Activated CD4-positive, alpha-beta T cell treated with anti-CD3 and anti-CD28 coated beads for 1 hour (primary cell): ENCODE data around the gene GLMN.

Experiments used
- DNase-seq: peaks from one replicate; pipeline ENCODE4 v3.0.0-alpha.2; 2020

Gene GLMN

DNA sequence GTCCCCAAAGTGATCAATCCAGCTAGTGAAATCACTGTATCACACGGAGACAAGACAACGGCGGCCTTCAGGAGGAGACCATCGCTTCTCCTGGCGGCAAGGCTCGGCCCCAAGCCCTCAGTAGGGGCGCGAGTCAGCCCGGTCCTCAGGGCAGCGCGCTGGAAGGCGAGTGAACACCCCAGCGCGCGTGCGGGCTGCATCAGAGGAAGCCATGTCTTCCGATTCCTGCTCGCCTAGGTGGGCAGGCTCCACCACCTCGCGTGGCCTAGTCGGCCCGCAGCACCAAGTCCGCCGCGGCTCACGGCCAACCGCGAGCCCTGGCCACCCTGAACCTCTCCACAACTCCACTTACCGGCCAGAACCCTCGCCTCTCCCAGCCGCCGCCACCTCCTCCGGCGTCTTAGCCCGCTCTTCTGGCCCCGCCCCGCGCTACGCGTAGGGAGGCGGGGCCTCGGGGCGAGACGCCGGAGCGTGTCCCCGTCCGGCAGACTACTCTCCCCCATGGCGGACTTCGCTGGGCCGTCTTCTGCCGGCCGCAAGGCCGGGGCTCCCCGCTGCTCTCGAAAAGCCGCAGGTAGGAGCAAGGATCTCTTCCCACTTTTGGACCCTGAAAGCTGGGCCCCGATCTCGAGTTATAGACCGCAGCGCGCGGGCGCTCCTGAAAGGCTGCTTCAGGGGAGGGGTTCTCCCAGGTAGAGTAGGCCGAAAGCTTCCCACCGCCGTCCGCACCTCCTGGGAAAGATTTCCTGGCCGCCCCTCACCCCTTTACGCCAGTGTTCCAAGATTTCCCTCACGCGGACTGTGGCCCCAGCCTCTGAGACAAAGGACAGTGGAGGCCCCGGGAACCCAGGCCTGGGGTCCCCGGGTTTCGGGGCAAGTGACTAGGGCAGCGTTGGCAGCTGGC lies at the start of gene GLMN, which contains the start of gene RPAP2:
GLMN (minus strand) TSS at position 415 of the 904 bp plus-strand sequence. CDS start 988 bp downstream, outside the sequence.
RPAP2 (plus strand) TSS at position 487 of the 904 bp plus-strand sequence; CDS start at position 502, 15 bp downstream.
- peak; percentile 53 for DNase-seq

DNA sequence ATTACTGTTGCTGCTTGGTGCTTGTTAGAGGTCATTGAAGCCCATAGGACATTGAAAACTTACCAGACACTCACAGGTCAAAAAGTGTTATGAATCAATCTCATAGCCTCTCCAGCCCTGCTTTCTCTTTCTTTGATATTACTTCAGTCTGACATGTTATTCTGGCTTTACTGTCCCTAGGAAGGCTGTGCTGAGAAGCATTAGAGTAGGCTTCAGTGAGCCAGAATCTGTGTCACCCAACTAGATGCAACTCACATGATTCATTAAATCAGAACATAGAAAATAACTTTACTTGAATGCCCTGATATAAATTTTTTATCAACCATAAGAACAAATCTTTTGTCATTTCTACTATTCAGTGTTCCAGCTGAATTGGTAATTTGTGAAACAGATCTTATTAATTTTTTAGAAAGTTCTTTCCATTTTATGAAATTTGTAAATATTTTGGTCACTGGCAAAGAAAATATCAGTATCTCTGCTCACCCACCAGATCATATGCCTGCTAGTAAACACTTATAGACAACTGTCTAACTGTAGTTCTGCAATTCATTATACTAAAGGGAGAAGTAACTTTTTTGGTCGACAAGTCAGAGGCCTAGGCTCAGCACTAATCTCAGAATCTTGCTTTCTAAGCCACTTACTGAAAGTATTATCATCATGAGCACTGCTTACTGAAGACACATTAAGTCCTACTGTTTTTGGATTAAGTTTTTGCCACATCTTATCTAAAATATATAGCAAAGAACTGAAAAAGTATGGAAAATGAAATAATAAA lies 48.3 kb upstream of the GLMN start:
- DNase-seq: no peak

DNA sequence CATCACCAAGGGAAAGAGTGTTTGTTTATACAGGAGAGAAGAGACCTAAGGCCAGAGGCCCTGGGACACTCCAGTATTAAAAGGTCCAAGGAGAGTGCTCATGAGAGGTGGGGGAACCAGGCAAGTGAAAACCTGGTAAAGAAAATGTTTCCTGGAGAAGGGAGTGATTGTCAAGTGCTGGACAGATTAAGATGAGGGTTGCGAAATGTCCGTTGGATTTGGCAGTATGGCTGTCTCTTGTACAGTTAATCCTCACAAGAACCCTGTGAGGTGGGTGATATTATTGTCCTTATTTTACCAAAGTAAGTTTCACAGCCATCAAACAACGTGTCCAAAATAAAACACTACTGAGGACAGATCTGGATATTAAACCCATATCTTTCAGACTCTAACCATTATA lies 44.3 kb upstream of the GLMN start:
- DNase-seq: no peak

DNA sequence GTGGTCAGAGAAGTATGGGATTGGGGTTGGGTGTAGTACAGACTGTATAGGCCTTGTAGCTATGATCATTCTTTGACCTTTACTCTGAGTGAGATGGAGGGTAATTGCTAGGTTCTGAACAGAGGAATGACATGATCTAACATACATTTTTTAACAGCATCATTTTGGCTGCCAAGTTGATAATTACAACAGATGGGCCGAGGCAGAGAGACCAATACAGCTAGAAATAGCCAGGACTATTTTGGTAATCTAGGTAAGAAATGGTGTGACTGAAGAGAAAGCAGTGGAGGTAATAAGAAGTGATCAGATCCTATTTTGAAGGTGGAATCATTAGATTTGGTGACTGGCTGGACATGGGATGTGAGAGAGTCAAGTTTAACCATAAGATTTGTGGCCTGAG lies 43.6 kb upstream of the GLMN start:
- no peak for DNase-seq

GRCh38 chr1:92340154-92340553 lies 41.4 kb upstream of the GLMN start:
- DNase-seq: no peak

GRCh38 chr1:92333668-92334067 lies 34.9 kb upstream of the GLMN start:
- DNase-seq: no peak

GRCh38 chr1:92329347-92330129 lies 30.8 kb upstream of the GLMN start:
- DNase-seq: no peak

DNA sequence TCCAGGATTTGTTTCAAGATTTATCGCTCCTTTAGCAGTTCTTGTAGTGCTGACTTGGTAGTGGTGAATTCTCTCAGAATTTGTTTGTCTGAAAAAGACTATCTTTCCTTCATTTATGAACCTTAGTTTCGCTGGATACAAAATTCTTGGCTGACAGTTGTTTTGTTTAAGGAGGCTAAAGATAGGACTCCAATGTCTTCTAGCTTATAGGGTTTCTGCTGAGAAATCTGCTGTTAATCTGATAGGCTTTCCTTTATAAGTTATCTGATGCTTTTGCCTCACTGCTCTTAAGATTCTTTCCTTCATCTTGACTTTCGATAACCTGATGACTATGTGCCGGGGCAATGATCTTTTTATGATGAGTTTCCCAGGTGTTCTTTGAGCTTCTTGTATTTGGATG lies 29.0 kb upstream of the GLMN start:
- DNase-seq: no peak

- DNase-seq: no peak
Observed at GRCh38 chr1:92326681-92327080, 27.9 kb upstream of the GLMN start.

DNA sequence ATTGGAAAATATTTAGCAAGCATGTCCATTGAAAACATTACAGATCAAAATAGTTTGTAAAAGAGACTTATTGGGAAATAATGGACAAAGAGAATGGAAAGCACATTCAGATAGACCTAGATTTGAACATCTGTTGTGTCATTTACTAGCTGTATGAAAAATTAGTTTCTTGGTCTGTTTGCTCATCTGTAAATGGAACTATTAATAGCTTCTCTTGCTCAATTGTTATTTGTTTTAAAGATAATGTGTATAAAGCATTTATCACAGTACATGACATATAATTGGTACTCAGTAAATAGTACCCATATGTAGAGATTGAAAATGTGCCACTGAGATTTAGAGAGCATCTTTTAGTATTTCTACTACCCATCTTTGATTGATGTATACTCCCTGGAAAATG lies 26.0 kb upstream of the GLMN start:
- DNase-seq: no peak

DNA sequence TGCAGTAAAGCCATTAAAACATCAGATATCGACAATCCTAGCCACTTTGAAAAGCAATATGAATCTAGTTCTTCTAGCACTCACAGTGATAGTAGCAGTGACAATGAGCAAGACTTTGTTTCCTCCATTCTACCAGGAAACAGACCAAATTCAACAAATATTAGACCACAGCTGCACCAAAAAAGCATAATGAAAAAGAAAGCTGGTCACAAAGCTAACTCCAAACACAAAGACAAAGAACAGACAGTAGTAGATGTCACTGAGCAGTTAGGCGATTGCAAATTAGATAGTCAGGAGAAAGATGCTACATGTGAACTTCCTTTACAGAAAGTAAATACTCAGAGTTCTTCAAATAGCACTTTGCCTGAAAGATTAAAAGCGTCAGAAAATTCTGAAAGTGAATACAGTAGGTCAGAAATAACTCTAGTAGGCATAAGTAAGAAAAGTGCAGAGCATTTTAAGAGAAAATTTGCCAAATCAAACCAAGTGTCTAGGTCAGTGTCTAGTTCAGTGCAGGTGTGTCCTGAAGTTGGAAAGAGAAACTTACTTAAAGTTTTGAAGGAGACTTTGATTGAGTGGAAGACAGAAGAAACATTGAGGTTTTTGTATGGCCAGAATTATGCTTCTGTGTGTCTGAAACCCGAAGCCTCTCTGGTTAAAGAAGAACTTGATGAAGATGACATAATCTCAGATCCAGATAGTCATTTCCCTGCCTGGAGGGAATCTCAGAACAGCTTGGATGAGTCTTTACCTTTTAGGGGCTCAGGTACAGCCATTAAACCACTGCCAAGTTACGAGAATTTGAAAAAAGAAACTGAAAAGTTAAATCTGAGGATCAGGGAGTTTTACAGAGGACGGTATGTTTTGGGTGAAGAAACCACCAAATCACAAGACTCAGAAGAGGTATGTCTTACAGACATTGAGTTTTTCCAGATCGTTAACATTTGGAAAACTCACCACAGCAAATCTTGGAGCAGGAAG lies 25.0 kb upstream of the GLMN start:
- DNase-seq: no peak

- no peak for DNase-seq
Observed at GRCh38 chr1:92317836-92318493, 19.2 kb upstream of the GLMN start.

DNA sequence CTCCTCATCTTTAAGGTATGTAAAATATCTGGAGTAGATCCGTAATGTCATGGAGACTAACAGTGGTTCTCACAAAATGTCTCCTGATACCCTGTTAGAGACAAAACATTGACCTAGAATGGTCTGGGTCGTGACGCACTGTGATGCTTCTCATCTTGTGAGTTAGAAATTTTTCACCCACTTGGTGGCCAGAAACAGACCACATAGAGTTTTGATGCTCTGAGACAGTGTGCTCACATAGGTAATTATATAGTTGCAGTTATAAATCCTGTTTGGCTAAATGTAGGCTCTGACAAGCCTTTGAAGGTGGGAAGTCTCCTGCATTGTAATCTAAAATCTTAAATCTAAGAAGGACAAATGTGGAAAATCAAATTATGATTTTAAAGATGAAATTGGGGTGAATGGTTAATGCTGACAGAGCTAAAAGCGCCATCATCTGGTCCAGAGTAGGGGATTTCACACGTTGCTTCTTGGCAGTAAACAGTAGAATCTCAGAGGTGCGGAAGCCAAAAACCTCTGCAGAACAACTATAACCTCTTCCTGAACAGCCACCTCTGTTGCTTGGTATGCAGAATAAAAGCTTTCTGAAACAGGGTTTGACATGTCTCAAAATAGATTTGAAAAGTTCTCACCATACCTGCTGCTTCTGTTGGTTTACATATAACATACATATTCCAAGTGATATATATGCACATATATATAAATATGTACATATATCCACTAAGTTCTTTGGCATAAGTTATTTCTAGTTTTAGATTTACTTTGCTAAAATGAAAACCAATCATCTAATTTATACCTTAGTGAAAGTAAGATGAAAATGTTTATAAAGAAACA lies 17.2 kb upstream of the GLMN start:
- DNase-seq: no peak

- DNase-seq: no peak
Observed at GRCh38 chr1:92314024-92314423, 15.2 kb upstream of the GLMN start.

DNA sequence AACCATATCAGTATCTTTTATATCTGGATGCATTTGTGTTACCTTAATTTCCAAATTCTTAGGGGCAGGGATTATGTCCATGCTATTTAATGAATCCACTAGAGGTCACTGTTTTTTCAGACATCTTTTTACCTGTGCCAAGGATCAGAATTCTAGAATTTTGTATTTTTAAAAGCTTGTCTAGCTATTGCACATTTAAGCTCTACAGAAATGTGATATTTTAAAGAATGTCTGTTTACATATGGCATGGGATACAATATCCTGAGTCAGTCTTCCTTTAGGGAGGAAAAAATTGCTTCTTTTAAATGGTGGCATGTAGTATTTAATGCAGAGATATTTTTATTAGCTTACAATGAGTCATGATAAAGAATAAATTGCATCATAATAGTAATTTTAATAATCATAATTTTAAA lies 11.4 kb upstream of the GLMN start:
- DNase-seq: no peak

- no peak for DNase-seq
Observed at GRCh38 chr1:92307980-92308379, 9.2 kb upstream of the GLMN start.

- no peak for DNase-seq
Observed at GRCh38 chr1:92306020-92306419, 7.2 kb upstream of the GLMN start.

DNA sequence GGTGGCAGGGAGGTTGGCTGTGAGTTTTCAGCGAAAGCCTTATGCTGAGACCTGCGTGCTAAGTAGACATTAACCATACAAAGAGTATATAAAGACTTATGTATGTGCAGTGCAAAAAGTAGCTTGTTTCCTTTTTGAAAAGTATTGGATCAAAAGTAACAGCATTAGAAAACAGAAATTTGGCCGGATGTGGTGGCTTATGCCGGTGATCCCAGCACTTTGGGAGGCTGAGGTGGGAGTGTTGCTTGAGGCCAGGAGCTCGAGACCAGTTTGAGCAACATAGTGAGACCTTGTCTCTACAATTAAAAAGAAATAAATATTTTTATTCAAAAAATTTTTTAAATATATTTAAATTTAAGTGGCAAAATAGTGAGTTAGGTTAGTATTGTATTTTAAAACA lies 2.2 kb upstream of the GLMN start:
- DNase-seq: no peak

GRCh38 chr1:92299477-92300150 lies 827 bp upstream of the GLMN start:
- DNase-seq: no peak

- no peak for DNase-seq
Observed at GRCh38 chr1:92298213-92298572, 594 bp downstream of the GLMN start.
